ENCODE measurements around the gene SLC13A4. TPM values are rescaled to one million over a fixed set of nuclear protein-coding genes. Genes with fewer than 3 reads are reported as not detected.

SLC13A4 gene
- total and polyA plus RNA-seq, 4 donors = 0.17 to 1.3 (median 0.19) TPM

- 55 to 74% methylated on average over 5 of the region's 5 CpGs for WGBS, 2 donors
- Histone ChIP-seq H3K9ac (ENCODE audit: insufficient read depth in 1 of 2, low read length in 2 of 2) (no peak overlapping the region), H3K36me3 (ENCODE audit: control insufficient read depth in 4 of 4, insufficient read depth in 4 of 4, low read length in 4 of 4) (no peaks in the 10 kb centered on the region), H3K9me3 (ENCODE audit: control insufficient read depth in 4 of 4, insufficient read depth in 3 of 4, low read length in 3 of 4) (no peaks in the 10 kb centered on the region), H3K4me1 (ENCODE audit: control insufficient read depth in 5 of 5, insufficient read depth in 5 of 5, low read length in 5 of 5) (peaks cover 2 to 19% (median 4%) of the 10 kb centered on the region in 5 donors), H3K4me3 (no peak overlapping the region), H3K27me3 (ENCODE audit: control insufficient read depth in 3 of 3, insufficient read depth in 3 of 3, low read length in 2 of 3) (no peaks in the 10 kb centered on the region), H3K27ac (ENCODE audit: low read depth in 1 of 2, low read length in 1 of 2) (peak overlapping the region in 1 of 2 donors; percentile 65)
- ATAC-seq (ENCODE audit: insufficient read depth, low FRiP score) (no peak), DNase-seq (no peak)
- no peak for TF ChIP-seq CTCF (IDR thresholded peaks at IDR 0.05; ENCODE audit: control extremely low read depth, extremely low read depth)
Measured at GRCh38 chr7:135773464-135773863, 45.5 kb upstream of the SLC13A4 start.

- TF ChIP-seq CTCF (IDR thresholded peaks at IDR 0.05; ENCODE audit: control extremely low read depth, extremely low read depth) = no peak
- DNase-seq (peak in 1 of 3 donors; percentile 32), ATAC-seq (ENCODE audit: insufficient read depth, low FRiP score) (no peak)
- Histone ChIP-seq H3K9me3 (ENCODE audit: control insufficient read depth in 4 of 4, insufficient read depth in 3 of 4, low read length in 3 of 4) (no peaks in the 10 kb centered on the region), H3K27me3 (ENCODE audit: control insufficient read depth in 3 of 3, insufficient read depth in 3 of 3, low read length in 2 of 3) (no peaks in the 10 kb centered on the region), H3K9ac (ENCODE audit: insufficient read depth in 1 of 2, low read length in 2 of 2) (no peak overlapping the region), H3K36me3 (ENCODE audit: control insufficient read depth in 4 of 4, insufficient read depth in 4 of 4, low read length in 4 of 4) (no peaks in the 10 kb centered on the region), H3K4me3 (no peak overlapping the region), H3K4me1 (ENCODE audit: control insufficient read depth in 5 of 5, insufficient read depth in 5 of 5, low read length in 5 of 5) (peaks cover 3 to 19% (median 5%) of the 10 kb centered on the region in 5 donors), H3K27ac (ENCODE audit: low read depth in 1 of 2, low read length in 1 of 2) (no peak overlapping the region)
- WGBS, 2 donors = 68 to 75% methylated on average over 8 of the region's 8 CpGs
Measured at GRCh38 chr7:135772639-135773222, 44.7 kb upstream of the SLC13A4 start.

GRCh38 chr7:135771961-135772638 lies 44.1 kb upstream of the SLC13A4 start:
- no peaks in the 10 kb centered on the region for H3K9me3 ChIP-seq (ENCODE audit: control insufficient read depth in 4 of 4, insufficient read depth in 3 of 4, low read length in 3 of 4)
- 78 to 82% methylated on average over 4 of the region's 4 CpGs for WGBS, 2 donors
- no peak for DNase-seq
- H3K4me1 ChIP-seq (ENCODE audit: control insufficient read depth in 5 of 5, insufficient read depth in 5 of 5, low read length in 5 of 5) = peaks cover 3 to 19% (median 5%) of the 10 kb centered on the region in 5 donors
- H3K36me3 ChIP-seq (ENCODE audit: control insufficient read depth in 4 of 4, insufficient read depth in 4 of 4, low read length in 4 of 4) = no peaks in the 10 kb centered on the region
- H3K27me3 ChIP-seq (ENCODE audit: control insufficient read depth in 3 of 3, insufficient read depth in 3 of 3, low read length in 2 of 3) = no peaks in the 10 kb centered on the region
- no peak for ATAC-seq (ENCODE audit: insufficient read depth, low FRiP score)
- TF ChIP-seq CTCF (IDR thresholded peaks at IDR 0.05; ENCODE audit: control extremely low read depth, extremely low read depth) = no peak
- H3K27ac ChIP-seq (ENCODE audit: low read depth in 1 of 2, low read length in 1 of 2) = peak overlapping the region in 1 of 2 donors; percentile 74
- H3K4me3 ChIP-seq = no peak overlapping the region
- no peak overlapping the region for H3K9ac ChIP-seq (ENCODE audit: insufficient read depth in 1 of 2, low read length in 2 of 2)
